Stimulated activated CD8-positive, alpha-beta memory T cell treated with anti-CD3 and anti-CD28 coated beads, Interleukin-4, amount 100 ng/mL, for 24 hours (primary cell): ENCODE measurements around the gene EEF1A1.

Source experiments
- DNase-seq: peaks from one replicate; pipeline ENCODE4 v3.0.0-alpha.2; 2020; ENCODE audit warnings: low read depth

EEF1A1 gene

DNA sequence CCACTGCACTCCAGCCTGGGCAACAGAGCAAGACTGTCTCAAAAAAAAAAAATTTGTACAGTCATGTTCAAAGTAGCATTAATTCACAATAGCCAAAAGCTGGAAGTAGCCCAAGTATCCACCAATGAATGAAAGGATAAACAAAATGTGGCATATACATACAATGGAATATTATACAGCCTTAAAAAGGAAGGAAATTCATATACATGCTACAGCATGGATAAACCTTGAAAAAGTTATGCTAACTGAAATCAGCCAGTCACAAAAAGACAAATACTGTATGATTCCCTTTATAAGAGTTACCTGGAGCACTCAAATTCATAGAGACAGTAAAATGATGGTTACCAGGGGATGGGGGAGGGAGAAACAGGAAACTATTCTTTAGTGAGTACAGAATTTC, 15.7 kb downstream of the EEF1A1 start:
- DNase-seq = no peak

DNA sequence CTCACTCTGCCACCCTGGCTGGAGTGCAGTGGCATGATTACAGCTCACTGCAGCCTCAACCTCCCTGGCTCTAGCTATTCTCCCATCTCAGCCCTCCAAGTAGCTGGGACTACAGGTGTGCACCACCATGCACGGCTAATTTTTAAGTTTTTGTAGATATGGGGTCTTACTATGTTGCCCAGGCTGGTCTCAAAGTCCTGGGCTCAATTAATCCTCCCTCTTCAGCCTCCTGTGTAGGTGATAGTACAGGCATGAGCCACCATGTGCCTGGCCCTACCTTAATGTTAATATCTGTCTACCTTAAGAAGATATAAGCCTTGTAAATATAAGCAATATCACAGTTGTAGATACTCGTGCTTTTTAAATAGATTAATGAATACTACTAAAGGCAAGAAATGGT, 16.7 kb downstream of the EEF1A1 start:
- no peak for DNase-seq

DNA sequence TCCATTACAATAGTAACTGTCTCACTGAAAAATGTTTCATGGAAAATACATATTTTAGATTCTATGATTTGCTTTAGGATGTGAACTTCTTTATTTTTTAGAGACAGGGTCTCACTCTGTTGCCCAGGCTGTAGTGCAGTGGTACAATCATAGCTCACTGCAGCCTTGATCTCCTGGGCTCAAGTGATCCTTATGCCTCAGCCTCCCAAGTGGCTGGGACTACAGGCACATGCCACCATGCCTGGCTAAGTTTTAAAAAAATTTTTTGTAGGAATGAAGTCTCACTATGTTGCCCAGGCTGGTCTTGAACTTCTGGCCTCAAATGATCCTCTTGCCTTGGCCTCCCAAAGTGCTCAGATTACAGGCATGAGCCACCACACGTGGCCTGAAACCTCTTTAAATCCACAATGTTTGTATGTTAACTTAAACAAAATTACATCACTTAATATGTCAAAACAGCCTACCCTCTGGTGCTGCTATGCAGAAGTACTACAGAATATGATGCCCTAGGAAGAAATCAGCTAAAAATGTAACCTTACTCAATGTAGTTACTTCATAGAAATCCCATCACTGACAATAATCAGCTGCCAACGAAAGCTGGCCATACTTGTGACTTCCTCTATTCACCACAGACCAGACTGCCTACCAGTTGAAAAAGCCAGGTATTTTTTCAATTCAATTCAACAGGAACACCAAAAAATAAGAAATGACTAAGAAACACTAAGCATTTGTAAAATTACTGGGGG, 17.6 kb downstream of the EEF1A1 start:
- no peak for DNase-seq

DNA sequence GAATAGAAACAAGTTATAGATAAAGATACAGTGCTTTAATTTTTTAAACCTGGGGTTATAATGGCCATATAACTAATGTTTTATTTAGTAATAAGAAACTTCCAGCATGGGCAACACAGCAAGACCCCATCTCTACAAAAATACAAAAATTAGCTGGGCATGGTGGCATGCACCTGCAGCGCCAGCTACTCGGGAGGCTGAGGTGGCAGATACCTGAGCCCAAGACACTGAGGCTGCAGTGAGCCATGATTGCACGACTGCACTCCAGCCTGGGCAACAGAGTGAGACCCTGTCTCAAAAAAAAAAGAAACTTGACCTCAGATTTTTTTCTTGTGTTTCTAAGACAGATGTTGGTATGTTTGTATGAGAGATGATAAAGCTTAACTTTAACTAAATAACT, 22.9 kb downstream of the EEF1A1 start:
- no peak for DNase-seq

DNA sequence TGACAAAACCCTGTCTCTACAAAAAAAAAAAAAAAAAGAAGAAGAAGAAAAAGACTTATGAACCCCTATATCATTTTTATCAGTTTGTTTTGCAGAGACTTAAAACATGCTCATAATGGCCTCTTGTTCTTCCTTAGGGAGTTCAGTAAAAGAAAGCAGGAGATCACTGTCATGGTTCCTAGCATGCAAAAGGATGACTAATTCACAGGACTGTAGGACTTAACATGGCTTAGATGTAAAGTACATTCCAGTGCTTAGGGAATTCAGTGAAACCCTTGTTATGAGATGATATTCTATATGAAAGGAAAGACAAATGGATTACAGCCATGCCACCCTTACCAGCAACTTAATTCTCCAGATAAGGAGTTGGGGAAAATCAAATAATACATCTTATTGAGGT, 29.5 kb downstream of the EEF1A1 start:
- no peak for DNase-seq

DNA sequence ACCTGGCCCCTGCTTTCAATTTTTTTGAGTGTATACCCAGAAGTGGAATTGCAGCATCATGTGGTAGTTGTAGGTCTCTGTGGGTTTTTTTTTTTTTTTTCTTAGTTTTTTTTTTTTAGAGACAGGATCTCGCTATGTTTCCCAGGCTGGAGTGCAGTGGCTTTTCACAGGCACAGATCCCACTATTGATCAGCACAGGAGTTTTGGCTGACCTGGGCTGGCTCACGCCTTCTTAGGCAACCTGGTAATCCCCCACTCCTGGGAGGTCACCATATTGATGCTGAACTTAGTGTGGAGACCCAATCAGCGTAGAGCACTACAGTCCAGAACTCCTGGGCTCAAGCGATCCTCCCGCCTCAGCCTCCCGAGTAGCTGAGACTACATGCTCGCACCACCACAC, 33.4 kb downstream of the EEF1A1 start:
- DNase-seq = no peak

DNA sequence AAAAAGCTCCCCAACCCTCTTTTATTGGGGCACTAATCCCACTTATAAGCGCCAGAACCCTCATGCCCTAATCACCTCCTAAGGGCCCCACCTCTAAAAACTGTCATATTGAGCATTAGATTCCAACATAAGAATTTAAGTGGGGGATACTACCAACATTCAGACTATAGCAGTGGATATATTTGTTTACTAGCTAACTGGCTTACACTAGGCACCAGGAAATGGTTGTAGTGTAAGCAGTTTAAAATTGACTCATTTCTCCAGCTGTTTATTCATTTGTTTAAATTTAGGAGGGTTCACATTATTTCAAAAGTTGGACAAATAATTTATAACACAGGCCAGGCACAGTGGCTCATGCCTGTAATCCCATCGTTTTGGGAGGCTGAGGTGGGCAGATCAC, 36.4 kb downstream of the EEF1A1 start:
- DNase-seq = no peak

DNA sequence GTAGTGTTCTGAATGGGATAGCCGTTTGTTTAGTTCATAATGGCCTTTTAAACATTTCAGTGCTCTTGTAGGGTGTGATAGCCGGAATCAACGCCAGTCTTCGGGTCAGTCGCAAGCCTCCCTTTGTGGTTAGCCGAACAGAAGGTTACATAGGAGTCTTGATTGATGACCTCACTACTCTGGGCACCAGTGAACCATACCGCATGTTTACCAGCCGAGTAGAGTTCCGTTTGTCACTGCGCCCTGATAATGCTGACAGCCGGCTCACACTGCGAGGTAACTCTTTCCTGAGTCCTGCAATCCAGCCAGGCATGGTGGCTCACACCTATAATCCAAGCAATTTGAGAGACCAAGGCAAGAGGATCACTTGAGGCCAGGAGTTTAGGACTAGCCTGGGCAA, 38.9 kb downstream of the EEF1A1 start:
- DNase-seq = no peak

DNA sequence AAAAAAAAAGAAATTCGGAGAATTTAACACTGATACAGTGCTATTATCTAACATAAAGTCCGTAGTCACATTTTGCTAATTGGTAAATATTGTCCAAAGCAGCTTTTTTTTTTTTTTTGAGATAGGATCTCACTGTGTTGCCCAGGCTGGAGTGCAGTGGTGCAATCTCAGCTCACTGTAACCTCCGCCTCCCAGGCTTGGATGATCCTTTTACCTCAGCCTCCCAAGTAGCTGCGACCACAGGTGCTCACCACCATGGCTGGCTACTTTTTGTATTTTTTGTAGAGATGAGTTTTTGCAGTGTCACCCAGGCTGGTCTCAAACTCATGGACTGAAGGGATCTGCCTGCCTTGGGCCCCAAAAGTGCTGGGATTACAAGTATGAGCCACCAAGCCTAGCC, 43.4 kb downstream of the EEF1A1 start:
- no peak for DNase-seq

DNA sequence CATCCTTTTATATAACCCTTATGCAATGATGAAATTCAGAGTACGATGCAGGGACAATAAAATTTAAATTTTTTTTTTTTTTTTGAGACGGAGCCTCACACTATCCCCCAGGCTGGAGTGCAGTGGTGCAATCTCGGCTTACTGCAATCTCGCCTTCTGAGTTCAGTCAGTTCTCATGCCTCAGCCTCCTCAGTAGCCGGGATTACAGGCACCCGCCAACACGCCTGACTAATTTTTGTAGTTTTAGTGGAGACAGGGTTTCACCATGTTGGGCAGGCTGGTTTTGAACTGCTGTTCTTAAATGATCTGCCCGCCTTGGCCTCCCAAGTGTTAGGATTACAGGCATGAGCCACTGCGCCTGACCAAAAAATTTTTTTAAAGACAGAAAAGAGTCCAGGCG, 44.1 kb downstream of the EEF1A1 start:
- no peak for DNase-seq

DNA sequence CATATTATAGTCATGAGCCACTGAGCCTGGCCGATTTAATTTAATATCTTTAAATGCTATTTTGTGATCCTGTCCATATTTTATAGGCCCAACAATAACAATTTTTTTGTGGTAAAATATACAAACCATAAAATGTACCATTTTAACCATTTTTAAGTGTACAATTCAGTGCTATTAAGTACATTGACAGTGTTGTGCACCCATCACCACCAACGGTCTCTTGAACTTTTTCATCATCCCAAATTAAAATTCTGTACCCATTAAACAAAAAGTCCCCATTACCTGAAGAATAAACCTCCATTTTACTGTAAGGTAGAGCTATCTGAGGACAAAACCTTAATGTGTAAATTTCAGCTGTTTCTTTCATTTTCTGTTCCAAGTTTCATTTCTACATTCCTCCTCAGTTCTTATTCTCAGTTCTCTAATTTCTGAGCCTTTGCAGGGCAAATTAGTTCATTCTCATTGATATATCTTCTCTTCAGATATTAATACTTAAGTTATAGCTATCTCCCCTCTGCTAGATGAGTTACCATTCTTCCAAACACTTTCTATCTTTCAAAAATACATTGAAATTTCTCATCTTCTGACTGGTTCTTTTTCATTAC, 49.0 kb downstream of the EEF1A1 start:
- no peak for DNase-seq
